Measurements from ENCODE around the gene PDHA1. TPM values are rescaled to one million over a fixed set of nuclear protein-coding genes. Genes with fewer than 3 reads are reported as not detected.

PDHA1 gene
- total RNA-seq, 1 experiment from 2014 or later, result 214 TPM

DNA sequence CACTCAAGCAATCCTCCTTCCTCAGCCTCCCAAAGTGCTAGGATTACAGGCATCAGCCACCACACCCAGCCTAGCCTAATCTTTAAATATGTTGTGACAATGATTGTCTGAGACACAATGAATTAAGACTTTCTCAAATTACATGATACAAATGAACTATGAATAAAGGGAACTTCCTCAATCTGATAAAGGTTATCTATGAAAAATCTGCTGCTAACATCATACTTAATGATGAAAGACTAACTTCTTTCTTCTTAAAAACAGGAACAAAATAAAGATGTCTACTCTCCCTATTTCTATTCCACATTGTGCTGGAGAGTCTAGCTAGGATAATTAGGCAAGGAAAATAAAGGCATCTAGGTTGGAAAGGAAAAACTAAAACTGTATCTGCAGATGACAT is 60.0 kb downstream of the PDHA1 start:
- no peak overlapping the region for H2BK20ac ChIP-seq (ENCODE audit: low read depth, low read length, poor library complexity, severe bottlenecking)
- TF ChIP-seq, protein P1, sequence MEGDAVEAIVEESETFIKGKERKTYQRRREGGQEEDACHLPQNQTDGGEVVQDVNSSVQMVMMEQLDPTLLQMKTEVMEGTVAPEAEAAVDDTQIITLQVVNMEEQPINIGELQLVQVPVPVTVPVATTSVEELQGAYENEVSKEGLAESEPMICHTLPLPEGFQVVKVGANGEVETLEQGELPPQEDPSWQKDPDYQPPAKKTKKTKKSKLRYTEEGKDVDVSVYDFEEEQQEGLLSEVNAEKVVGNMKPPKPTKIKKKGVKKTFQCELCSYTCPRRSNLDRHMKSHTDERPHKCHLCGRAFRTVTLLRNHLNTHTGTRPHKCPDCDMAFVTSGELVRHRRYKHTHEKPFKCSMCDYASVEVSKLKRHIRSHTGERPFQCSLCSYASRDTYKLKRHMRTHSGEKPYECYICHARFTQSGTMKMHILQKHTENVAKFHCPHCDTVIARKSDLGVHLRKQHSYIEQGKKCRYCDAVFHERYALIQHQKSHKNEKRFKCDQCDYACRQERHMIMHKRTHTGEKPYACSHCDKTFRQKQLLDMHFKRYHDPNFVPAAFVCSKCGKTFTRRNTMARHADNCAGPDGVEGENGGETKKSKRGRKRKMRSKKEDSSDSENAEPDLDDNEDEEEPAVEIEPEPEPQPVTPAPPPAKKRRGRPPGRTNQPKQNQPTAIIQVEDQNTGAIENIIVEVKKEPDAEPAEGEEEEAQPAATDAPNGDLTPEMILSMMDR (conservative IDR thresholded peaks at IDR 0.05), result no peak
- no peak overlapping the region for H3K18ac ChIP-seq (ENCODE audit: insufficient read length, low read depth, low read length)
- DNase-seq, result no peak
- H2AK5ac ChIP-seq (ENCODE audit: insufficient read length, low read length), result no peak overlapping the region
- H3K27me3 ChIP-seq (ENCODE audit: insufficient read depth, low read length), result no peaks in the 10 kb centered on the region
- Mint-ChIP-seq H3K27me3 (ENCODE audit: low read depth) (no peaks in the 10 kb centered on the region; the same call in none of the 2 replicates), H3K4me1 (no peaks in the 10 kb centered on the region), H3K9me3 (peaks cover 39 to 67% of the 10 kb centered on the region in 2 experiments), H3K27ac (no peak overlapping the region), H3K4me3 (no peak overlapping the region), H3K36me3 (ENCODE audit: insufficient read depth in 1 of 3, low read depth in 3 of 3) (peaks cover 0 to 3% (median 0%) of the 10 kb centered on the region in 3 experiments; a peak in 4 of 7 replicates)
- H3K4me2 ChIP-seq (ENCODE audit: insufficient read depth, insufficient read length, low read length), result no peak overlapping the region
- no peak overlapping the region for H3K56ac ChIP-seq (ENCODE audit: insufficient read length, low read depth, low read length)
- no peak overlapping the region for H4K5ac ChIP-seq (ENCODE audit: insufficient read length, low read depth, low read length)
- no peaks in the 10 kb centered on the region for H3K4me1 ChIP-seq (ENCODE audit: insufficient read depth, low read length)
- no peak overlapping the region for H3K23ac ChIP-seq (ENCODE audit: insufficient read length, low read depth, low read length)
- H3K79me2 ChIP-seq (ENCODE audit: insufficient read depth, low read length), result no peaks in the 10 kb centered on the region
- no peak overlapping the region for H3K9ac ChIP-seq (ENCODE audit: extremely low read depth, insufficient read length, low read length)
- H2AFZ ChIP-seq (ENCODE audit: low read length), result no peak overlapping the region
- H3K79me1 ChIP-seq (ENCODE audit: insufficient read depth, low read depth, low read length, poor library complexity, severe bottlenecking), result no peaks in the 10 kb centered on the region
- H3K14ac ChIP-seq (ENCODE audit: insufficient read depth, low read length), result no peak overlapping the region
- H4K8ac ChIP-seq (replicated peaks; ENCODE audit: insufficient read length, low read depth, low read length), result no peak overlapping the region
- H2BK5ac ChIP-seq (ENCODE audit: insufficient read length, low read length), result no peak overlapping the region
- H3T11ph ChIP-seq (ENCODE audit: low read length), result no peak overlapping the region
- H3K23me2 ChIP-seq (ENCODE audit: insufficient read length, low read depth, low read length, poor library complexity, severe bottlenecking), result no peaks in the 10 kb centered on the region
- no peak overlapping the region for H3K4ac ChIP-seq (ENCODE audit: low read depth, low read length)
- no peak overlapping the region for H2BK120ac ChIP-seq (ENCODE audit: low read depth, low read length, poor library complexity, severe bottlenecking)
- H2BK15ac ChIP-seq (ENCODE audit: low read depth, low read length), result no peak overlapping the region
- peaks cover 32% of the 10 kb centered on the region for H3K9me3 ChIP-seq (ENCODE audit: control insufficient read depth, low read depth, low read length)
- no peak overlapping the region for H3K27ac ChIP-seq (ENCODE audit: insufficient read length, low read depth, low read length)
- no peaks in the 10 kb centered on the region for H4K20me1 ChIP-seq (ENCODE audit: control insufficient read depth, insufficient read depth, insufficient read length)
- H2BK12ac ChIP-seq (ENCODE audit: insufficient read length, low read depth, low read length), result no peak overlapping the region
- no peak overlapping the region for H4K91ac ChIP-seq (ENCODE audit: insufficient read length, low read depth, low read length)

All from H9 (cell line).